CD4-positive, alpha-beta T cell treated with Interleukin-15 for 4 hours (primary cell): ENCODE results near the gene MARS1.

Experiments
- DNase-seq: peaks from one replicate; pipeline ENCODE4 v3.0.0-alpha.2; 2020; ENCODE audit warnings: low spot score

The MARS1 gene

GRCh38 chr12:57458665-57459054, 29.2 kb upstream of the MARS1 start:
- DNase-seq, result no peak

- peak; percentile 94 for DNase-seq
Measured at GRCh38 chr12:57459055-57459749, 28.7 kb upstream of the MARS1 start.

GRCh38 chr12:57459750-57460467, 28.0 kb upstream of the MARS1 start, which contains the start of gene GLI1:
GLI1 (plus strand) TSS chr12:57459785; CDS start chr12:57463692, 3,907 bp downstream.
- no peak for DNase-seq

- no peak for DNase-seq
Measured at GRCh38 chr12:57460468-57460784, 27.4 kb upstream of the MARS1 start.

GRCh38 chr12:57460841-57461275, 27.0 kb upstream of the MARS1 start:
- no peak for DNase-seq

- DNase-seq, result no peak
Measured at GRCh38 chr12:57461276-57461916, 26.5 kb upstream of the MARS1 start.

GRCh38 chr12:57461917-57462250, 26.0 kb upstream of the MARS1 start:
- DNase-seq, result no peak

GRCh38 chr12:57462251-57462911, 25.5 kb upstream of the MARS1 start:
- DNase-seq, result peak; percentile 92

- no peak for DNase-seq
Measured at GRCh38 chr12:57462912-57463253, 25.0 kb upstream of the MARS1 start.

GRCh38 chr12:57464569-57464968, 23.3 kb upstream of the MARS1 start:
- no peak for DNase-seq

- no peak for DNase-seq
Measured at GRCh38 chr12:57465030-57465746, 22.7 kb upstream of the MARS1 start.

GRCh38 chr12:57465747-57466505, 21.9 kb upstream of the MARS1 start:
- no peak for DNase-seq

GRCh38 chr12:57467212-57467874, 20.5 kb upstream of the MARS1 start:
- no peak for DNase-seq

GRCh38 chr12:57467915-57468314, 20.0 kb upstream of the MARS1 start:
- no peak for DNase-seq

- no peak for DNase-seq
Measured at GRCh38 chr12:57469296-57470164, 18.3 kb upstream of the MARS1 start.

GRCh38 chr12:57470286-57470969, 17.4 kb upstream of the MARS1 start:
- DNase-seq, result no peak

GRCh38 chr12:57470970-57471656, 16.8 kb upstream of the MARS1 start:
- no peak for DNase-seq

- no peak for DNase-seq
Measured at GRCh38 chr12:57471661-57472060, 16.2 kb upstream of the MARS1 start.

GRCh38 chr12:57472391-57472790, 15.5 kb upstream of the MARS1 start:
- DNase-seq, result no peak
